Measurements from ENCODE around the gene ARID1B. TPM values are rescaled to one million over a fixed set of nuclear protein-coding genes. Genes with fewer than 3 reads are reported as not detected.

ARID1B gene
- total RNA-seq, 1 experiment from 2014 or later: 35.6 TPM

GRCh38 chr6:157089851-157090250, 312.7 kb downstream of the ARID1B start:
- no peak overlapping the region for H3K4me2 ChIP-seq (ENCODE audit: low read length)
- ChIA-PET CTCF (no interaction called here), RAD21 (ENCODE audit: low non-redundant PET in 1 of 2, low total read pairs in 2 of 2, uncharacterized antibody in 2 of 2, unreplicated experiment in 2 of 2) (no interaction called here), POLR2A (no interaction called here)
- no peaks in the 10 kb centered on the region for H3K4me1 ChIP-seq (ENCODE audit: control insufficient read depth in 1 of 2, insufficient read depth in 2 of 2, low read length in 2 of 2)
- H3K9me2 ChIP-seq (ENCODE audit: insufficient read depth): no peaks in the 10 kb centered on the region
- H2AFZ ChIP-seq (ENCODE audit: low read depth, low read length, poor library complexity, severe bottlenecking): no peak overlapping the region
- no peaks in the 10 kb centered on the region for H4K20me1 ChIP-seq (ENCODE audit: insufficient read depth)
- H3K27ac ChIP-seq (ENCODE audit: low read depth, low read length): no peak overlapping the region
- H3K36me3 ChIP-seq (ENCODE audit: control insufficient read depth in 1 of 2, insufficient read depth in 2 of 2, low read length in 2 of 2): no peaks in the 10 kb centered on the region
- no peak overlapping the region for H3K4me3 ChIP-seq (replicated peaks in 1 of 2; ENCODE audit: low read depth in 1 of 2, low read length in 2 of 2)
- no peak overlapping the region for H3K9ac ChIP-seq (ENCODE audit: low read length)
- DNase-seq (ENCODE audit: low read depth, low spot score) (no peak), ATAC-seq (no peak)
- H3K79me2 ChIP-seq (ENCODE audit: insufficient read depth, low read length): no peaks in the 10 kb centered on the region
- no peaks in the 10 kb centered on the region for H3K9me3 ChIP-seq (ENCODE audit: control insufficient read depth in 1 of 2, insufficient read depth in 1 of 2, low read depth in 1 of 2, low read length in 2 of 2)
- H3K27me3 ChIP-seq (ENCODE audit: insufficient read depth, low read length): no peaks in the 10 kb centered on the region
- intact Hi-C loops (cut with micrococcal nuclease): no loop called here
- no TSS peak for BruUV-seq (replicated peaks)
- TF ChIP-seq SIN3A (IDR thresholded peaks at IDR 0.05; ENCODE audit: low read depth) (no peak), ELF1 (IDR thresholded peaks at IDR 0.05; ENCODE audit: borderline replicate concordance, low read depth) (no peak), ZBTB33 (IDR thresholded peaks at IDR 0.05; ENCODE audit: extremely low read depth, insufficient replicate concordance, low read length) (no peak), EZH2phosphoT487 (IDR thresholded peaks at IDR 0.05; ENCODE audit: borderline replicate concordance) (no peak), POLR2AphosphoS5 (IDR thresholded peaks at IDR 0.05; ENCODE audit: low read depth, low read length) (no peak), JUND (IDR thresholded peaks at IDR 0.05) (no peak), ATF3 (IDR thresholded peaks at IDR 0.05) (no peak)

GRCh38 chr6:157090736-157091135, 313.6 kb downstream of the ARID1B start:
- H2AFZ ChIP-seq (ENCODE audit: low read depth, low read length, poor library complexity, severe bottlenecking): no peak overlapping the region
- no peaks in the 10 kb centered on the region for H3K79me2 ChIP-seq (ENCODE audit: insufficient read depth, low read length)
- no TSS peak for BruUV-seq (replicated peaks)
- no peaks in the 10 kb centered on the region for H3K9me2 ChIP-seq (ENCODE audit: insufficient read depth)
- H4K20me1 ChIP-seq (ENCODE audit: insufficient read depth): no peaks in the 10 kb centered on the region
- ATAC-seq: no peak
- H3K9me3 ChIP-seq (ENCODE audit: control insufficient read depth in 1 of 2, insufficient read depth in 1 of 2, low read depth in 1 of 2, low read length in 2 of 2): no peaks in the 10 kb centered on the region
- H3K27me3 ChIP-seq (ENCODE audit: insufficient read depth, low read length): no peaks in the 10 kb centered on the region
- RAD21 ChIA-PET (ENCODE audit: low non-redundant PET in 1 of 2, low total read pairs in 2 of 2, uncharacterized antibody in 2 of 2, unreplicated experiment in 2 of 2): no interaction called here
- no peaks in the 10 kb centered on the region for H3K4me1 ChIP-seq (ENCODE audit: control insufficient read depth in 1 of 2, insufficient read depth in 2 of 2, low read length in 2 of 2)
- POLR2A ChIA-PET: no interaction called here
- H3K4me2 ChIP-seq (ENCODE audit: low read length): no peak overlapping the region
- H3K27ac ChIP-seq (ENCODE audit: low read depth, low read length): no peak overlapping the region
- no peaks in the 10 kb centered on the region for H3K36me3 ChIP-seq (ENCODE audit: control insufficient read depth in 1 of 2, insufficient read depth in 2 of 2, low read length in 2 of 2)
- no peak for DNase-seq (ENCODE audit: low read depth, low spot score)
- intact Hi-C loops (cut with micrococcal nuclease): no loop called here
- H3K9ac ChIP-seq (ENCODE audit: low read length): no peak overlapping the region
- CTCF ChIA-PET: no interaction called here
- H3K4me3 ChIP-seq (replicated peaks in 1 of 2; ENCODE audit: low read depth in 1 of 2, low read length in 2 of 2): no peak overlapping the region
- TF ChIP-seq ZFX (IDR thresholded peaks at IDR 0.05) (no peak), CEBPB (IDR thresholded peaks at IDR 0.05; ENCODE audit: low read depth) (no peak), YY1 (IDR thresholded peaks at IDR 0.05; ENCODE audit: extremely low read depth, insufficient replicate concordance, low read depth, low read length) (no peak), CTCF (IDR thresholded peaks at IDR 0.05 in 2 of 3, conservative IDR thresholded peaks at IDR 0.05 in 1 of 3; ENCODE audit: borderline replicate concordance in 1 of 3, insufficient read depth in 1 of 3, low read depth in 2 of 3, low read length in 2 of 3) (no peak), TCF7L2 (IDR thresholded peaks at IDR 0.05; ENCODE audit: borderline replicate concordance, extremely low read depth, insufficient read depth, insufficient read length) (no peak), EZH2 (IDR thresholded peaks at IDR 0.05) (no peak), POLR2AphosphoS5 (IDR thresholded peaks at IDR 0.05; ENCODE audit: low read depth, low read length) (no peak), SRF (IDR thresholded peaks at IDR 0.05; ENCODE audit: low read depth) (no peak), MAX (IDR thresholded peaks at IDR 0.05) (no peak), SP1 (IDR thresholded peaks at IDR 0.05; ENCODE audit: low read depth) (no peak), CBX3 (IDR thresholded peaks at IDR 0.05; ENCODE audit: low read depth) (no peak), RAD21 (IDR thresholded peaks at IDR 0.05; ENCODE audit: low read depth) (no peak), SIN3A (IDR thresholded peaks at IDR 0.05; ENCODE audit: low read depth) (no peak), FOSL1 (IDR thresholded peaks at IDR 0.05; ENCODE audit: low read depth) (no peak), EZH2phosphoT487 (IDR thresholded peaks at IDR 0.05; ENCODE audit: borderline replicate concordance) (no peak), JUND (IDR thresholded peaks at IDR 0.05) (no peak)
